GM12878 (cell line): ENCODE data around the gene LAMB1. TPM values are rescaled to one million over a fixed set of nuclear protein-coding genes. Genes with fewer than 3 reads are reported as not detected.

Source experiments
- ATAC-seq: fragments of 200-7000 bp; cut with Tn5 transposase; 3 replicates; pipeline ENCODE4 v1.9.1; 2020; ENCODE audit warnings: mild to moderate bottlenecking, moderate library complexity
- BruUV-seq: library from RNA; stranded (reverse); fragments of 400-500 nt; replicated peaks from 2 replicates; lab custom pipeline; 2021; lab: Mats Ljungman, UMichigan
- CTCF ChIA-PET: fragments of 300-600 bp; sonication (Branson Sonifier 250); formaldehyde crosslinking; extraction: SDS; loops from one replicate; lab custom pipeline; 2021; ENCODE audit warnings: inconsistent platforms; lab: Yijun Ruan, JAX
- POLR2A ChIA-PET: fragments of 350-600 bp; formaldehyde crosslinking; extraction: SDS; loops from one replicate; lab custom pipeline; 2021; ENCODE audit warnings: inconsistent platforms; lab: Charles Lee
- RAD21 ChIA-PET: fragments of 300-600 bp; sonication (Branson Sonifier 250); formaldehyde crosslinking; loops from one replicate; lab custom pipeline; 2023; ENCODE audit warnings: antibody characterized with exemption; ENCODE audit not compliant: unreplicated experiment; lab: Charles Lee
- SMC1A ChIA-PET: fragments of 300-600 bp; sonication (Branson Sonifier 250); formaldehyde crosslinking; loops from one replicate; lab custom pipeline; 2023; ENCODE audit not compliant: unreplicated experiment, uncharacterized antibody; lab: Charles Lee
- DNase-seq: peaks from one replicate; pipeline ENCODE4 v3.0.0-alpha.2; 2011; ENCODE audit warnings: low read depth, low spot score
- FAIRE-seq: peaks from 3 replicates; lab custom pipeline; 2011; peaks lifted over from hg19 to GRCh38; lab: Jason Lieb, UNC
- H2AFZ ChIP-seq: 2 replicates; pipeline ENCODE4 v1.6.0; 2011; ENCODE audit warnings: low read depth, low read length, control low read depth; ENCODE audit not compliant: control insufficient read depth
- H3K27ac ChIP-seq: 2 replicates; pipeline ENCODE4 v1.5.1; 2011; ENCODE audit warnings: control low read depth; ENCODE audit not compliant: control insufficient read depth, insufficient read depth
- H3K27me3 ChIP-seq, 2 experiments: replicated peaks in 1 of 2; 2 replicates each; pipeline versions ENCODE4 v1.6.0 to v1.6.1; 2011; ENCODE audit warnings: low read length in 1 of 2; ENCODE audit not compliant: control insufficient read depth in 2 of 2, insufficient read depth in 2 of 2
- H3K36me3 ChIP-seq, 2 experiments: 2 replicates each; pipeline ENCODE4 v1.5.1; 2011; ENCODE audit warnings: low read length in 1 of 2; ENCODE audit not compliant: control insufficient read depth in 2 of 2, insufficient read depth in 2 of 2
- H3K4me1 ChIP-seq: 2 replicates; pipeline ENCODE4 v1.6.1; 2011; ENCODE audit warnings: mild to moderate bottlenecking, low read length, moderate library complexity, mixed read lengths; ENCODE audit not compliant: control insufficient read depth, insufficient read depth
- H3K4me2 ChIP-seq: 2 replicates; pipeline ENCODE4 v1.6.0; 2011; ENCODE audit warnings: control low read depth; ENCODE audit not compliant: control insufficient read depth, insufficient read depth
- H3K4me3 ChIP-seq: fragments of 200-600 bp; sonication (generic); 2 replicates; pipeline ENCODE4 v1.5.1; 2016
- H3K79me2 ChIP-seq: 2 replicates; pipeline ENCODE4 v1.6.0; 2011; ENCODE audit warnings: low read length; ENCODE audit not compliant: control insufficient read depth, insufficient read depth
- H3K9ac ChIP-seq: 2 replicates; pipeline ENCODE4 v1.8.0; 2011; ENCODE audit warnings: low read length, control low read depth, mixed read lengths; ENCODE audit not compliant: control insufficient read depth, insufficient read depth
- H3K9me3 ChIP-seq: replicated peaks from 3 replicates; pipeline ENCODE4 v1.5.1; 2011; ENCODE audit warnings: mild to moderate bottlenecking, low read length; ENCODE audit not compliant: control insufficient read depth, insufficient read depth
- H4K20me1 ChIP-seq: 2 replicates; pipeline ENCODE4 v1.6.0; 2011; ENCODE audit not compliant: control insufficient read depth, insufficient read depth
- CUX1 ChIP-seq: IDR thresholded peaks from 2 replicates; pipeline ENCODE4 v1.6.1; 2012; ENCODE audit warnings: improper control_type of control experiment, low read depth, low read length; ENCODE audit not compliant: insufficient replicate concordance
- FOXK2 ChIP-seq: fragments of 450-650 bp; IDR thresholded peaks from 2 replicates; pipeline ENCODE4 v1.6.1; 2017; ENCODE audit warnings: mild to moderate bottlenecking, moderate library complexity
- HCFC1 ChIP-seq: fragments of 150-350 bp; IDR thresholded peaks from 2 replicates; pipeline ENCODE4 v1.6.1; 2014; ENCODE audit warnings: low read length
- HDAC6 ChIP-seq: fragments of 200-600 bp; sonication (generic); IDR thresholded peaks from one replicate; pipeline ENCODE4 v1.8.0; 2017; ENCODE audit warnings: antibody characterized with exemption; ENCODE audit not compliant: unreplicated experiment
- SMAD5 ChIP-seq: IDR thresholded peaks from 2 replicates; pipeline ENCODE4 v1.6.1; 2016; ENCODE audit warnings: antibody characterized with exemption, low read depth
- SRF ChIP-seq, 2 experiments: IDR thresholded peaks; 2 replicates each; pipeline ENCODE4 v1.6.1; 2011; ENCODE audit warnings: low read depth in 2 of 2, low read length in 2 of 2, mild to moderate bottlenecking in 1 of 2, moderate library complexity in 1 of 2
- ZBTB33 ChIP-seq: fragments of 450-650 bp; IDR thresholded peaks from 2 replicates; pipeline ENCODE4 v1.6.1; 2017; ENCODE audit warnings: mild to moderate bottlenecking
- ZNF384 ChIP-seq: IDR thresholded peaks from 2 replicates; pipeline ENCODE4 v1.6.1; 2012; ENCODE audit warnings: low read depth, mild to moderate bottlenecking, low read length, improper control_type of control experiment, borderline replicate concordance
- ZSCAN29 ChIP-seq: fragments of 450-650 bp; IDR thresholded peaks from 2 replicates; pipeline ENCODE4 v1.6.1; 2017; ENCODE audit warnings: mild to moderate bottlenecking, moderate library complexity
- ZZZ3 ChIP-seq: IDR thresholded peaks from 2 replicates; pipeline ENCODE4 v1.6.1; 2011; ENCODE audit warnings: low read depth; ENCODE audit not compliant: control insufficient read depth, insufficient read length
- WGBS: methylation state at CpG from one replicate; pipeline ENCODE4 v1.1.6; 2016; ENCODE audit warnings: low lambda C conversion rate; ENCODE audit not compliant: insufficient replicate concordance, insufficient coverage; ENCODE audit errors: missing lambda C conversion rate; 5-methylcytosine and 5-hydroxymethylcytosine counted together
- in situ Hi-C: fragments of 300-500 bp; cut with MboI; formaldehyde crosslinking; loops from 9 replicates; pipeline ENCODE4 v1.14.3; 2018; ENCODE audit warnings: mixed read lengths
- intact Hi-C: fragments of 100-400 bp; cut with micrococcal nuclease; formaldehyde crosslinking; loops from one replicate; pipeline ENCODE4 v1.14.2; 2022; ENCODE audit not compliant: unreplicated experiment
- polyA plus RNA-seq, 11 experiments: library from polyadenylated mRNA; depleted of rRNA in 4 of 11; unstranded in 6 of 11; stranded (reverse) in 5 of 11; fragments of >200 nt; fragmentation: Nextera tagmentation in 4 of 11; fragmentation: Illumina TruSeq in 1 of 11; extraction: Ambion mirVana in 4 of 11; extraction: Trizol in 1 of 11; gene quantifications; 1 replicate in 1 of 11; 2 replicates in 10 of 11; pipeline versions ENCODE4 v1.2.1 to v1.2.3, GENCODE V29; 2011 to 2016; ENCODE audit warnings: inconsistent platforms in 2 of 11, missing spikeins in 2 of 11, low read depth in 1 of 11
- total RNA-seq, 4 experiments: library from RNA; depleted of rRNA in 3 of 4; stranded (reverse); fragments of >200 nt in 3 of 4; fragmentation: Illumina TruSeq in 1 of 4; extraction: Trizol in 1 of 4; gene quantifications; 2 replicates each; pipeline versions ENCODE4 v1.2.1 to v1.2.3, GENCODE V29; 2013 to 2021
- TF ChIP-seq, protein P1 (sequence below): IDR thresholded peaks from 2 replicates; pipeline ENCODE4 v1.6.1; 2011; ENCODE audit warnings: borderline replicate concordance, low read depth, mild to moderate bottlenecking, moderate library complexity, low read length; ENCODE audit not compliant: insufficient read depth, poor library complexity, severe bottlenecking

LAMB1 gene
- total and polyA plus RNA-seq, 10 of the 15 experiments (the other 5 are each of a cell fraction or from before 2014, with no cell fraction given), result 0.05 to 2.2 (median 1.2) TPM; not detected in 4

DNA sequence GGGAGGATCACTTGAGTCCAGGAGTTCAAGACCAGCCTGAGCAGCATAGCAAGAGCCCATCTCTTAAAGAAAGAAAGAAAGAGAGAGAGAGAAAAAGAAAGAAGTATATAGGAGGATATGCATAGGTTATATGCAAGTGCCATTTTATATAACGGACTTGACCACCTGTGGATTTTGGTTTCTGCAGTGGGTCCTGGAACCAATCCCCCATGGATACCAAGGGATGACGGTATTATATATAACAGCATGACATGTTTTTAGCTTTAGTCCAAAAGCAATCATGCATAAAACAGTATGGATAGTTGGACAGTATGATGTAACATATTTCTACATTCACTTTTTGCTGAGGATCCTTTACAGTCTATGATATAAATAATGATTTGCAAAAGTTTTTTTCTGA is 66.6 kb downstream of the LAMB1 start (continued):
- TF ChIP-seq, protein P1, sequence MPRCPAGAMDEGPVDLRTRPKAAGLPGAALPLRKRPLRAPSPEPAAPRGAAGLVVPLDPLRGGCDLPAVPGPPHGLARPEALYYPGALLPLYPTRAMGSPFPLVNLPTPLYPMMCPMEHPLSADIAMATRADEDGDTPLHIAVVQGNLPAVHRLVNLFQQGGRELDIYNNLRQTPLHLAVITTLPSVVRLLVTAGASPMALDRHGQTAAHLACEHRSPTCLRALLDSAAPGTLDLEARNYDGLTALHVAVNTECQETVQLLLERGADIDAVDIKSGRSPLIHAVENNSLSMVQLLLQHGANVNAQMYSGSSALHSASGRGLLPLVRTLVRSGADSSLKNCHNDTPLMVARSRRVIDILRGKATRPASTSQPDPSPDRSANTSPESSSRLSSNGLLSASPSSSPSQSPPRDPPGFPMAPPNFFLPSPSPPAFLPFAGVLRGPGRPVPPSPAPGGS, result no peak
- no peak for TF ChIP-seq SRF (IDR thresholded peaks at IDR 0.05; ENCODE audit: low read depth in 2 of 2, low read length in 2 of 2)
- no peak for TF ChIP-seq ZSCAN29

DNA sequence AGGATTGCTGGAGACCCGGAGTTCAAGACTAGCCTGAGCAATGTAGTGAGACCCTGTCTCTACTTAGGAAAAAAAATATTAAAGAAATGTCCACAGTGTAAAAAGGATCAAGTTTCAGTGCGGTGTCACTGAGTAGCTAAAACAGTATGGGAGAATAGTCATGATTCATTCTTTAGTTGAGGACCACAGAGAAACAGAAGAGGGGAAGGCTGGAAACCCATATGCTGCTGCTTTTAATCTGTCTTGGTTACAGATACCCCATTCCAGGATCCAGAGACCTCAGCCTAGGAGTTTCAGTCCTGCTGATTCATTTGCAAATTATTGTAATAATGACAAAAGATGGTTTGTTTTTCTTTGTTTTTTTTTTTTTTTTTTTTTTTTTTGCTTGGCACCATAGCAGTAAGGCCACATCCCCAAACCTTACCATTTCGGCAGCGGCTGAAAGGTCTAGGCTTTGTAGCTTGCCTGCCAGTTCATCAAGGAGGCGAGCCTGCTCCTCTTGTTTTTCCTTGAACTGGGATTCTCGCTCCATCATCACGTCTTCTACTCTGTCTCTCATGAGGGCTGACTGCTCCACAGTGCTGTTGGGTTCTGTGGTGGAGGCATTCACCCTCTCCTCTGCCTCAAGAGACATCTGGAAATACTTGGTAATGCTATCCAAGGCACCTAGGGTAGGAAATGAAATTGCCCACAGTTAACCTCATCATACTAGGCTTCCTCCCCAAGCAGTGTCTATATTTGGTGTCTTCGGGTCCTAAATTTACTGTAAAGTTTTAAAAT is 67.8 kb downstream of the LAMB1 start:
- ChIA-PET RAD21 (no interaction called here), POLR2A (interaction anchor here (0.6 kb wide), 1 partner anchor 8 kb away, joined by 5 read pairs; no protein-coding TSS in a partner anchor), CTCF (interaction anchor here (0.7 kb wide), 1 partner anchor 169 kb away, joined by 3 read pairs; no protein-coding TSS in a partner anchor), SMC1A (no interaction called here)
- no peaks in the 10 kb centered on the region for H4K20me1 ChIP-seq
- H3K4me2 ChIP-seq, result no peak overlapping the region
- H3K36me3 ChIP-seq, result no peaks in the 10 kb centered on the region; a peak in 3 of 4 replicates
- H3K27me3 ChIP-seq, result no peaks in the 10 kb centered on the region
- no peaks in the 10 kb centered on the region for H3K4me1 ChIP-seq
- no TSS peak for BruUV-seq
- H3K9ac ChIP-seq, result no peak overlapping the region
- 92% methylated on average over 8 of the region's 8 CpGs for WGBS
- intact Hi-C loops, result no loop called here
- no peak overlapping the region for H3K4me3 ChIP-seq
- no peak overlapping the region for H2AFZ ChIP-seq
- DNase-seq, result no peak
- no peaks in the 10 kb centered on the region for H3K9me3 ChIP-seq
- FAIRE-seq, result no peak
- ATAC-seq, result no peak
- no peaks in the 10 kb centered on the region for H3K79me2 ChIP-seq
- in situ Hi-C loops, result no loop called here
- H3K27ac ChIP-seq, result no peak overlapping the region
- TF ChIP-seq HDAC6 (no peak), ZBTB33 (no peak), ZNF384 (no peak), ZZZ3 (no peak), FOXK2 (no peak), HCFC1 (no peak), SMAD5 (no peak), CUX1 (no peak)
